Stimulated activated CD8-positive, alpha-beta memory T cell treated with anti-CD3 and anti-CD28 coated beads, Interleukin-12 subunit alpha, Interleukin-12 subunit beta, amount 100 ng/mL, for 24 hours (primary cell): ENCODE measurements around the gene TMC5.

Experiments
- DNase-seq: peaks from one replicate; pipeline ENCODE4 v3.0.0-alpha.2; 2020; ENCODE audit errors: extremely low read depth

The TMC5 gene

GRCh38 chr16:19507867-19508266 lies 90.2 kb downstream of the TMC5 start:
- no peak for DNase-seq

DNA sequence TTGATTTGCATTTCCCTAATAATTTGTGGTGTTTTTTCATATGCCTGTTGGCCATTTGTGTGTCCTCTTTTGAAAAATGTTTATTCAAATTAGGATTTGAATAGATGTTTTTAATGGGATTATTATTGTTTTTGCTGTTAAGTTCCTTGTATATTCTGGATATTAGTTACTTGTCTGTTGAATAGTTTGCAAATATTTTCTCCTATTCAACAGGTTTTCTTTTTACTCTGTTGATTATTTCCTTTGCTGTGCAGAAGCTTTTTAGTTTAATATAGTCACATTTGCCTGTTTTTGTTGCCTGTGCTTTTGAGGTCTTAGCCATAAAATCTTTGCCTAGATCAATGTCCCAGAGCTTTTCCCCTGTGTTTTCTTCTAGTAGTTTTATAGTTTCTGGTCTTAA lies 94.6 kb downstream of the TMC5 start:
- no peak for DNase-seq

GRCh38 chr16:19513377-19514053 lies 95.8 kb downstream of the TMC5 start:
- DNase-seq = no peak

DNA sequence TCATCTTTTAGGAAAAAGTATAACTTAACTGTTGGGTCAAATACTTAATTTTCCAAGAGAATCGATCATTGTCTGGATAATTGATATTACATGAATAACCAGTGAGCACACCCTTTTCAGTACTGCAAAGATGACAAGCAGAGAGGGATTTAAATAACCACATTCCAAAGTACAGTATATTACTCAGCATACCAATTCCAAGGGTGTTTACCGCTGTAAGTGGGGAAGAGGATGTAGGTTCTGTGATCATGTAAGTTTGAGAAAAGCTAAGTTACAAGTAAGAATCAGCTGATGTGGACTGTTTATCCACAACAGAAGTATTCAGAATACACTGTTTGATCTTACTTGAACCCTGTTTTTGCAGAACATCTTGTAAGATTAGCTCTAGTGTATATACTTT lies 98.1 kb downstream of the TMC5 start:
- DNase-seq = no peak

GRCh38 chr16:19517424-19518089 lies 99.9 kb downstream of the TMC5 start:
- DNase-seq = no peak

- DNase-seq = no peak
Observed at GRCh38 chr16:19518388-19518787, 100.7 kb downstream of the TMC5 start.

DNA sequence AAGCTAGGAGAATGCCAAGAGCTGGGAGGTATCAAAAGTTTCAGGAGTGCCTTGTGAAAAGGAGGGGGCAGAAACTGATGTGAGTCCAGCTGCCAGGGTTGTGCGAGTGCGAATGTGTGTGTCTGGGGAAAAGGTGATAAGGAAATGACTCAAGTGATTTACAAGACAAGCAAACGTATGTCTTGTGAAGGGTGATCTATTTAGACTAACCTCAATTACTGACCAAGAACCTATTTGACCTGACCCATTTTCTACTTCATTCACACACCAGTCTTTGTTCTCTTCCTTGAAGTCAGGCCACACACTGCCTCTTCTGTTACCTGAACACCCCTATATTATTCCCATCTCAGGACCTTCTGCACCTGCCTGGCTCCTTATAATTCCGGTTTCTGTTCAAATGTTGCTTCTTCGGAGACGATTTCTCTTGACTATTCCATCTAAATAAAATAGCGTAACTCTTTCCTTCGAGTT lies 103.2 kb downstream of the TMC5 start:
- DNase-seq = no peak

- DNase-seq = peak; percentile 92
Observed at GRCh38 chr16:19521471-19522396, 104.1 kb downstream of the TMC5 start, which contains the start of gene GDE1. TSS of gene GDE1 (minus strand) at chr16:19522098. CDS start at chr16:19521964, 134 bp downstream.

DNA sequence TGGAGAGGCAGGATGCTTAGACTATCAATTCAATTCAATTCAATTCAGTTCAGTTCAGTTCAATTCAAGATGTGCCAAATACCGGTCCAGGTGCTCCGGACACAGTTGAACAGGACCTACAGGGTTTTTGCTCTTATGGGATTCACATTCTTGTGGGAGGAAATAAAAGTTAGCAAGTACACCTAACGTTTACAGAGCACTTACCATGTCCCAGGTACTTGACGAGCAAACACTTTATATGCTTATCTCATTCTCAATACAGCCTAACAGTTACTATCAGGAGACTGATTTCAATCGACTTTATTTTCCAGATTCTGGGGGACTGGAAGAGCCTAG lies 104.7 kb downstream of the TMC5 start:
- DNase-seq = no peak

DNA sequence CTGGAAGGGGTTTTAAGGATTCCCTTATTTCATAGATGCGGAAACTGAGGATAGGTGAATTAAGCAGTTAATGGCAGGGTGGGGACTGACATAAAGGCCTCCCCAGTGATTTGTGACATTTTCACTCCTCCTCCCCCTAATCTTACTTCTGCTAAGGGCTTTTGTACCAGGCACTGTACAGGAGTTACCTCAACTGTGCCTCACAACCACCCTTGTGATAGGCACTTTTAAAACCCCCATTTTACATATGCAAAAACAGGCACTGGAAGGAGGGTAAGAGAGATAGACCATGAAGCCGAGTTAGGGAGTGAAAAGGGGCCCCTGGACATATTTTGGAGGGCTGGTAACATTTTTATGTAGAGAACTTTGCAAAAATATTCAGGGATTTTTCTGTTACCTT lies 105.1 kb downstream of the TMC5 start:
- no peak for DNase-seq

DNA sequence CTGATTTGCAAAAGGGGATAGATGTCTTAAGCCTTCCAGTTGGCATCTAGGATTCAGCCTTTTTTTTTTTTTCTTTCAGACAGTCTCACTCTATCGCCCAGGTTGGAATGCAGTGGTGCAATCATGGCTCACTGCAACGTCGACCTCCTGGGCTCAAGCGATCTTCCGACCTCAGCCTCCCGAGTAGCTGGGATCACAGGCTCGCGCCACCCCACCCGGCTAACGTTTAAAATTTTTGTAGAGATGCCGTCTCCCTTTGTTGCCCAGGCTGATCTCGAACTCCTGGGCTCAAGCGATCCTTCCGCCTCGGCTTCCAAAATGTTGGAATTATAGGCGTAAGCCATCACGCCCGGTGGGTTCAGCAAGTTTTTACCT lies 105.5 kb downstream of the TMC5 start:
- no peak for DNase-seq

- DNase-seq = peak; percentile 91
Observed at GRCh38 chr16:19523559-19524355, 106.1 kb downstream of the TMC5 start, which contains the start of gene CCP110. TSS of gene CCP110 (plus strand) at chr16:19523942. CDS start at chr16:19527882, 3,940 bp downstream.

DNA sequence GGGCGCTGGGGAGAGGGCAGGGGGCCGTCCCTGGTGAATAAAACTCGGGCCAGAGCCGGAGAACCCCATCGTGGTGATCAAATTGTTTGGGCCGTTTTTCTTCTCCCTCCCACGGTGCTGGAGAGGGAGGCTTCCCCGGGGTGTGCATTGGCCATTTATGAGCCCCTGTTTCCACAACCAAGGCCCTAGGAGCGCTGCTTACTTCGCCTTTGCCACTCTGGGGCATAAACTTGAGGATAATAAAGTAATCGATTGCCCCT lies 106.6 kb downstream of the TMC5 start:
- no peak for DNase-seq

DNA sequence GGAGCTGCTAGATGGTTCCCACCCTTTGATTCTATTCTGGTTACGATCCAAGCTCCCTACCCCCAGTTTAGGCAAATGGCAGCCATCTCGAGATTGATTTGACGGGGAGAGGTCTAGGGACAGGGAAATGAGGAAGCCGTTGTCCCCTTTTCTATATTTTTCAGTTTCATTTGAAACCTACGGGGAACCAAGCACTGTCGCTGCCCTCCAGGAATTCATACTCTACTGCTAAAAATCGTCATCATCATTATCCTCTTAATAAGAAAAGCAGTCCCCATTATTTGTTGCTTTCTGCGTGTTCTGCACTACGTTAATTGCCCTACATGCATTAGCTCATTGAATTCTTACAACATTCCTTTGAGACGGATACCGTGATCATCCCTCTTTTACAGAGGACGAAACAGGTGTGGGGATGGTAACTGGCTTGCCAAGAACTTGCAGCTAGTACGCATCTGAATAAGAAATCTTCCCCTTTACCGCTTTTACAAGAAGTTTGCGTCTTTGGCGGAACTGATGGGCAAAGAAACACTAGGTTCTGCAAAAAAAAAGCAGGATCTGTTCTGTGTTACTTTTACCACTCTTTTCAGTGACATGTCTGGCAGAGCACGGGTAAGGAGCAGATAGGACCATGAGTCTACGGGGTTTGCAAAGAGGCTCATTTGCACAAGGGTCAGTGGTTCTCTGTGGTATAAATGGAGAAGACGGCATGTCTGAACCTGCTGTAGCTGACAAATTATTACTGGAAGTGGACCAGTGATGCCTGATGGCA lies 107.1 kb downstream of the TMC5 start:
- DNase-seq = no peak

GRCh38 chr16:19525385-19525723 lies 107.7 kb downstream of the TMC5 start:
- DNase-seq = no peak

GRCh38 chr16:19527161-19527560 lies 109.5 kb downstream of the TMC5 start:
- no peak for DNase-seq

DNA sequence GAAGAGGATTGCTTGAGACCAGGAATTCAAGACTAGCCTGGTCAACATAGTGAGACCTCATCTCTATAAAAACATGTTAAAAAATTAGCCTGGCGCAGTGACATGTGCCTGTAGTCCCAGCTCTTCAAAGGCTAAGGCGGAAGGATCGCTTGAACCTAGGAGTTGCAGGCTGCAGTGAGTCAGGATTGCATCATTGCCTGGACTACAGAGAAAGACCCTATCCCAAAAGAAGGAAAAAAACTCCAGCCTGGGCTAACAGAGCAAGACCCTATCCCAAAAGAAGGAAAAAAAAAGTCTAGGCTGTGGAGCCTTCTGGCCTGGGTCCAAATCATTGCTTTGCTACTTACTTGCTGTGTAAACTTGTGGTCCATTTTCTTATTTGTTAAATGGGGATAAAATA lies 111.0 kb downstream of the TMC5 start:
- no peak for DNase-seq

DNA sequence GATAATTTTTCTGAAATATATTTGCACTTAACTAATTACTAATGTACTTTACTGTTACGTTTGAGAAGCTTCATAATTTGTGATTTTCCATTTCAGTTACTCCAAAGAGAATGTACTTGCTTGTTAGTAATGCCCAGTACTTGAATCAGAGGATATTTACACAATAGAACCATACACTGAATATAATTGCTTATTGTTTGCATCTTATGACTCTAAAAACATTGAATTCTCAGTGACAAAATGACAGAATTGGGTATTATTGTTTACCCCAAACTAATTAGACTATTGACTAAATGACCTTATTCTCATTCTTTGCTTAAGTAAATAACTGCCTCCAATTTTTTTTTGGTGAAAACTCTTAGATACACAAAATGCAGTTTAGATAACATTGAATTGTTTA lies 114.9 kb downstream of the TMC5 start:
- DNase-seq = no peak

DNA sequence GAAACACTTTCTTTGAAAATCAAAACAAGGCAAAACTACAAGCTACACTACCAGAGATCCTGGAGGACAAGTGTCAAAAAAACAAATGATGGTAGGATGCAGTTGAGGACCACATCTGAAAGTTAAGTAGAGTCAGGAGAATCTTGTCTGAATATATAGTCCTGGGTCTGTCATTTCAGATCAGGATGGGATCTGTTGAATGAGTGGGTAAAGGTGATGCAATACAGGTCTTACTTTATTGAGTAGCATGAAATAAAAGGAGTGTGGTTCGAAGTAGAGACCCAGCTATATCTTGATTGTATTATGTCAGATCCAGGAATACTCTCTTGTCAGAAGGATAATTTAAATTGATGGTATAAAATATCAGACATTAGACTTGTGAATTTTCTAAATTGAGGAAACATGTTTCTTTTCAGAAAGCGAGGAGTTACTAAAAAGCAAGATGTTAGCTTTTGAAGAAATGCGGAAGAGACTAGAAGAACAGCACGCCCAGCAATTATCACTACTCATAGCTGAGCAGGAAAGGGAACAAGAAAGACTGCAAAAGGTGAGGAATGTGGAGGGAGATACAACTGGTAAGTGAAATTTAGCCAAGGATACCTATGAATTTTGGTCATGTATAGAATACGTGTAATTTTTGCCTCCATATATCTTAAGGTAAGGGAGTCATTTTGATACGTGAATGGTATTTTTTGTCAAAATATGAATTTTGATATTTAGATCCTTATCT lies 122.7 kb downstream of the TMC5 start:
- no peak for DNase-seq

- no peak for DNase-seq
Observed at GRCh38 chr16:19542138-19542821, 124.6 kb downstream of the TMC5 start.
